Measurements from ENCODE around the gene ZNF189. TPM values are rescaled to one million over a fixed set of nuclear protein-coding genes. Genes with fewer than 3 reads are reported as not detected.

The ZNF189 gene
- total RNA-seq, 1 donor from 2014 or later: 10.6 TPM

- H3K4me3 Mint-ChIP-seq (ENCODE audit: low read depth): no peak overlapping the region
- H3K4me1 Mint-ChIP-seq (ENCODE audit: low read depth): peaks cover 10% of the 10 kb centered on the region
- no peak overlapping the region for H3K27ac Mint-ChIP-seq
- intact Hi-C loops (cut with micrococcal nuclease): no loop called here
- no peak for DNase-seq (ENCODE audit: low spot score)
- H3K9me3 Mint-ChIP-seq: peaks cover 30% of the 10 kb centered on the region
- H3K36me3 Mint-ChIP-seq (ENCODE audit: low read depth): peaks cover 62% of the 10 kb centered on the region
- H3K27me3 Mint-ChIP-seq (ENCODE audit: low read depth): no peaks in the 10 kb centered on the region
Observed at GRCh38 chr9:101387871-101388506, 10.7 kb upstream of the ZNF189 start.

- H3K27me3 Mint-ChIP-seq (ENCODE audit: low read depth): no peaks in the 10 kb centered on the region
- DNase-seq (ENCODE audit: low spot score): no peak
- H3K27ac Mint-ChIP-seq: no peak overlapping the region
- H3K36me3 Mint-ChIP-seq (ENCODE audit: low read depth): peaks cover 68% of the 10 kb centered on the region
- intact Hi-C loops (cut with micrococcal nuclease): no loop called here
- peaks cover 36% of the 10 kb centered on the region for H3K9me3 Mint-ChIP-seq
- H3K4me1 Mint-ChIP-seq (ENCODE audit: low read depth): peaks cover 10% of the 10 kb centered on the region
- no peak overlapping the region for H3K4me3 Mint-ChIP-seq (ENCODE audit: low read depth)
Observed at GRCh38 chr9:101388507-101388993, 10.1 kb upstream of the ZNF189 start.

- H3K4me3 Mint-ChIP-seq (ENCODE audit: low read depth): no peak overlapping the region
Observed at GRCh38 chr9:101393135-101393534, 5.5 kb upstream of the ZNF189 start.

GRCh38 chr9:101394687-101395086, 4.0 kb upstream of the ZNF189 start:
- intact Hi-C loops (cut with micrococcal nuclease): loop anchor here (5.0 to 10.0 kb wide), 2 partner anchors 792 to 1040 kb away; partner anchors contain the start of gene TEX10
- H3K9me3 Mint-ChIP-seq: peaks cover 43% of the 10 kb centered on the region
- no peak for DNase-seq (ENCODE audit: low spot score)
- H3K27ac Mint-ChIP-seq: no peak overlapping the region
- H3K36me3 Mint-ChIP-seq (ENCODE audit: low read depth): peaks cover 78% of the 10 kb centered on the region
- H3K27me3 Mint-ChIP-seq (ENCODE audit: low read depth): no peaks in the 10 kb centered on the region
- no peak overlapping the region for H3K4me3 Mint-ChIP-seq (ENCODE audit: low read depth)
- H3K4me1 Mint-ChIP-seq (ENCODE audit: low read depth): peaks cover 25% of the 10 kb centered on the region

More at GRCh38 chr9:101393135-101393534, 5.5 kb upstream of the ZNF189 start:
- intact Hi-C loops (cut with micrococcal nuclease): loop anchor here (10.0 kb wide), 1 partner anchor 1038 kb away; the partner anchor contains the start of gene TEX10
- DNase-seq (ENCODE audit: low spot score): no peak
- Mint-ChIP-seq H3K4me1 (ENCODE audit: low read depth) (peaks cover 25% of the 10 kb centered on the region), H3K36me3 (ENCODE audit: low read depth) (peaks cover 90% of the 10 kb centered on the region), H3K9me3 (peaks cover 43% of the 10 kb centered on the region), H3K27me3 (ENCODE audit: low read depth) (no peaks in the 10 kb centered on the region), H3K27ac (no peak overlapping the region)

GRCh38 chr9:101397746-101398067, 944 bp upstream of the ZNF189 start:
- Mint-ChIP-seq H3K9me3 (peaks cover 43% of the 10 kb centered on the region), H3K4me1 (ENCODE audit: low read depth) (peaks cover 41% of the 10 kb centered on the region)

GRCh38 chr9:101398930-101399642, 435 bp downstream of the ZNF189 start:
- Mint-ChIP-seq H3K27ac (peak overlapping the region; percentile 96), H3K9me3 (peaks cover 43% of the 10 kb centered on the region), H3K36me3 (ENCODE audit: low read depth) (peaks cover 77% of the 10 kb centered on the region), H3K4me1 (ENCODE audit: low read depth) (peaks cover 41% of the 10 kb centered on the region), H3K4me3 (ENCODE audit: low read depth) (peak overlapping the region; percentile 94), H3K27me3 (ENCODE audit: low read depth) (no peaks in the 10 kb centered on the region)
- intact Hi-C loops (cut with micrococcal nuclease): loop anchor here (1.0 to 10.0 kb wide), 3 partner anchors 134 to 1044 kb away; partner anchors contain the start of genes RNF20 and TEX10
- DNase-seq (ENCODE audit: low spot score): no peak

More at GRCh38 chr9:101397746-101398067, 944 bp upstream of the ZNF189 start:
- intact Hi-C loops (cut with micrococcal nuclease): loop anchor here (1.0 to 10.0 kb wide), 3 partner anchors 136 to 1043 kb away; partner anchors contain the start of genes RNF20 and TEX10
- Mint-ChIP-seq H3K4me3 (ENCODE audit: low read depth) (peak overlapping the region; percentile 94), H3K27me3 (ENCODE audit: low read depth) (no peaks in the 10 kb centered on the region), H3K36me3 (ENCODE audit: low read depth) (peaks cover 77% of the 10 kb centered on the region), H3K27ac (peak overlapping the region; percentile 96)
- no peak for DNase-seq (ENCODE audit: low spot score)

- Mint-ChIP-seq H3K27ac (peak overlapping the region; percentile 96), H3K9me3 (peaks cover 43% of the 10 kb centered on the region), H3K36me3 (ENCODE audit: low read depth) (peaks cover 77% of the 10 kb centered on the region), H3K4me3 (ENCODE audit: low read depth) (peak overlapping the region; percentile 94), H3K27me3 (ENCODE audit: low read depth) (no peaks in the 10 kb centered on the region), H3K4me1 (ENCODE audit: low read depth) (peaks cover 40% of the 10 kb centered on the region)
- intact Hi-C loops (cut with micrococcal nuclease): loop anchor here (5.0 to 10.0 kb wide), 2 partner anchors 797 to 1045 kb away; partner anchors contain the start of gene TEX10
- no peak for DNase-seq (ENCODE audit: low spot score)
Observed at GRCh38 chr9:101399643-101399970, 956 bp downstream of the ZNF189 start.

GRCh38 chr9:101400120-101400519, 1.5 kb downstream of the ZNF189 start:
- H3K27ac Mint-ChIP-seq: peak overlapping the region; percentile 5
- no peak for DNase-seq (ENCODE audit: low spot score)
- H3K4me1 Mint-ChIP-seq (ENCODE audit: low read depth): peaks cover 40% of the 10 kb centered on the region
- no peaks in the 10 kb centered on the region for H3K27me3 Mint-ChIP-seq (ENCODE audit: low read depth)
- peaks cover 44% of the 10 kb centered on the region for H3K9me3 Mint-ChIP-seq
- H3K36me3 Mint-ChIP-seq (ENCODE audit: low read depth): peaks cover 77% of the 10 kb centered on the region
- intact Hi-C loops (cut with micrococcal nuclease): no loop called here
- H3K4me3 Mint-ChIP-seq (ENCODE audit: low read depth): peak overlapping the region; percentile 73

GRCh38 chr9:101403516-101404285, 5.0 kb downstream of the ZNF189 start:
- Mint-ChIP-seq H3K27ac (no peak overlapping the region), H3K27me3 (ENCODE audit: low read depth) (no peaks in the 10 kb centered on the region)
- intact Hi-C loops (cut with micrococcal nuclease): no loop called here

GRCh38 chr9:101408374-101409078, 9.9 kb downstream of the ZNF189 start:
- no peaks in the 10 kb centered on the region for H3K27me3 Mint-ChIP-seq (ENCODE audit: low read depth)
- no peak for DNase-seq (ENCODE audit: low spot score)
- H3K27ac Mint-ChIP-seq: no peak overlapping the region
- H3K4me1 Mint-ChIP-seq (ENCODE audit: low read depth): no peaks in the 10 kb centered on the region
- peaks cover 86% of the 10 kb centered on the region for H3K9me3 Mint-ChIP-seq
- no peak overlapping the region for H3K4me3 Mint-ChIP-seq (ENCODE audit: low read depth)
- intact Hi-C loops (cut with micrococcal nuclease): no loop called here
- H3K36me3 Mint-ChIP-seq (ENCODE audit: low read depth): peaks cover 79% of the 10 kb centered on the region

More at GRCh38 chr9:101403516-101404285, 5.0 kb downstream of the ZNF189 start:
- no peak overlapping the region for H3K4me3 Mint-ChIP-seq (ENCODE audit: low read depth)
- peaks cover 87% of the 10 kb centered on the region for H3K36me3 Mint-ChIP-seq (ENCODE audit: low read depth)
- peaks cover 27% of the 10 kb centered on the region for H3K4me1 Mint-ChIP-seq (ENCODE audit: low read depth)
- no peak for DNase-seq (ENCODE audit: low spot score)
- H3K9me3 Mint-ChIP-seq: peaks cover 72% of the 10 kb centered on the region

- H3K4me3 Mint-ChIP-seq (ENCODE audit: low read depth): no peak overlapping the region
- H3K4me1 Mint-ChIP-seq (ENCODE audit: low read depth): no peaks in the 10 kb centered on the region
- no peak for DNase-seq (ENCODE audit: low spot score)
- intact Hi-C loops (cut with micrococcal nuclease): no loop called here
- peaks cover 76% of the 10 kb centered on the region for H3K36me3 Mint-ChIP-seq (ENCODE audit: low read depth)
- H3K27me3 Mint-ChIP-seq (ENCODE audit: low read depth): no peaks in the 10 kb centered on the region
- no peak overlapping the region for H3K27ac Mint-ChIP-seq
- peaks cover 85% of the 10 kb centered on the region for H3K9me3 Mint-ChIP-seq
Observed at GRCh38 chr9:101409079-101409477, 10.4 kb downstream of the ZNF189 start.

GRCh38 chr9:101414839-101415238, 16.2 kb downstream of the ZNF189 start:
- H3K36me3 Mint-ChIP-seq (ENCODE audit: low read depth): peaks cover 21% of the 10 kb centered on the region

More at GRCh38 chr9:101414839-101415238, 16.2 kb downstream of the ZNF189 start:
- H3K27me3 Mint-ChIP-seq (ENCODE audit: low read depth): no peaks in the 10 kb centered on the region
- no peak overlapping the region for H3K4me3 Mint-ChIP-seq (ENCODE audit: low read depth)
- DNase-seq (ENCODE audit: low spot score): no peak
- intact Hi-C loops (cut with micrococcal nuclease): no loop called here
- no peaks in the 10 kb centered on the region for H3K4me1 Mint-ChIP-seq (ENCODE audit: low read depth)
- peaks cover 67% of the 10 kb centered on the region for H3K9me3 Mint-ChIP-seq
- no peak overlapping the region for H3K27ac Mint-ChIP-seq
